Heart left ventricle (tissue), 16 donors: Measurements from ENCODE around the gene TENT4B. TPM values are rescaled to one million over a fixed set of nuclear protein-coding genes. Genes with fewer than 3 reads are reported as not detected.

Experiments used
- ATAC-seq, 4 donors: fragments of 200-7000 bp; cut with Tn5 transposase; one replicate each; pipeline ENCODE4 v1.9.1; 2020 to 2022; ENCODE audit warnings: moderate library complexity in 4 of 4, mild to moderate bottlenecking in 3 of 4, moderate number of reproducible peaks in 1 of 4
- DNase-seq, 5 donors: peaks; one replicate each; pipeline ENCODE4 v3.0.0-alpha.2; 2020
- H3K27ac ChIP-seq, 12 donors: fragments of 200-600 bp; sonication (generic) in 4 of 12; one replicate each; pipeline versions ENCODE4 v1.5.0 to v1.8.0; 2016 to 2022; ENCODE audit warnings: mild to moderate bottlenecking in 2 of 12
- H3K27me3 ChIP-seq, 9 donors: fragments of 200-600 bp; sonication (generic) in 2 of 9; one replicate each; pipeline versions ENCODE4 v1.5.1 to v1.8.0; 2016 to 2022; ENCODE audit warnings: mild to moderate bottlenecking in 3 of 9
- H3K36me3 ChIP-seq, 9 donors: fragments of 200-600 bp; sonication (generic) in 2 of 9; one replicate each; pipeline versions ENCODE4 v1.5.0 to v1.8.0; 2018 to 2022; ENCODE audit warnings: mild to moderate bottlenecking in 2 of 9
- H3K4me1 ChIP-seq, 12 donors: fragments of 200-600 bp; sonication (generic) in 4 of 12; one replicate each; pipeline versions ENCODE4 v1.5.0 to v1.8.0; 2016 to 2022; ENCODE audit warnings: mild to moderate bottlenecking in 3 of 12
- H3K4me3 ChIP-seq, 12 donors: fragments of 200-600 bp; sonication (generic) in 4 of 12; one replicate each; pipeline versions ENCODE4 v1.5.0 to v1.8.0; 2017 to 2022; ENCODE audit warnings: mild to moderate bottlenecking in 9 of 12, moderate library complexity in 4 of 12
- H3K9me3 ChIP-seq, 12 donors: fragments of 200-600 bp; sonication (generic) in 4 of 12; one replicate each; pipeline versions ENCODE4 v1.5.0 to v1.8.0; 2016 to 2022; ENCODE audit warnings: mild to moderate bottlenecking in 1 of 12
- CTCF ChIP-seq, 12 donors: fragments of 200-600 bp; sonication (generic) in 4 of 12; IDR thresholded peaks; one replicate each; pipeline versions ENCODE4 v1.5.0 to v1.8.0; 2018 to 2022; ENCODE audit warnings: antibody characterized with exemption in 12 of 12, mild to moderate bottlenecking in 5 of 12
- POLR2A ChIP-seq, 2 donors: fragments of 450-650 bp; IDR thresholded peaks; one replicate each; pipeline ENCODE4 v1.6.1; 2017; ENCODE audit warnings: antibody characterized with exemption in 2 of 2, mild to moderate bottlenecking in 2 of 2, moderate library complexity in 2 of 2
- WGBS, 4 donors: extraction: QIAGEN DNeasy Blood & Tissue Kit in 2 of 4; methylation state at CpG; one replicate each; pipeline versions ENCODE4 v1.1.5 to v1.1.7; 2013 to 2018; 5-methylcytosine and 5-hydroxymethylcytosine counted together
- intact Hi-C, 10 donors: fragments of 100-400 bp; cut with DNase I; formaldehyde crosslinking; loops; one replicate each; pipeline versions ENCODE4 v1.11.1 to v1.14.2; 2022
- polyA plus RNA-seq, 2 donors: library from polyadenylated mRNA; stranded (reverse); fragments of 200-250 nt; gene quantifications; one replicate each; pipeline ENCODE4 v1.2.3, GENCODE V29; 2013
- total RNA-seq, 9 donors: library from RNA; depleted of rRNA in 2 of 9; stranded (reverse); fragments of >200 nt in 2 of 9; fragmentation: NEBNext Ultra II Directional in 3 of 9; extraction: Animal tissue kit (Norgen Biotek cat#: 25700) in 3 of 9; gene quantifications; one replicate each; pipeline versions ENCODE4 v1.1.0 to v1.2.4, GENCODE V29; 2016 to 2023
- donor health status: ischemic (EF 13 %, LVEDD 7.1; RV severe dilation, severe dysfunction).
- donor health status: healthy with polysubstance abuse.
- donor health status: DM: no; HTN: yes; CAD: no.
- donor health status: DM: no; HTN: no; CAD: no.
- donor health status: ischemic (EF 25% LVEDD 6.9; RV normal size, moderate dysfunction).
- donor health status: ischemic (EF 25% LVEDD 5.7; RV mildly dilated, moderate dysfunction).
- donor health status: healthy.
- donor health status: DM: yes; HTN: yes; CAD: no.
- donor health status: ischemic (EF 35%, LVEDD 5.7; RV mildly dilated, moderate dysfunction).
- donor health status: nonischemic (EF 11% LVEDD 7.7; RV severe dilation, severe dysfunction).
- donor health status: DM: yes; HTN: yes; CAD: no.
- donor health status: PGD.
- donor health status: ischemic (EF 29% LVEDD 5.4; RV normal size, mild dysfunction).
- donor health status: nonischemic (EF 23%, LVEDD 6.1; RV moderate dilation, normal function).

TENT4B gene
- total and polyA plus RNA-seq, 11 donors = 2.2 to 8.8 (median 6.5) TPM

DNA sequence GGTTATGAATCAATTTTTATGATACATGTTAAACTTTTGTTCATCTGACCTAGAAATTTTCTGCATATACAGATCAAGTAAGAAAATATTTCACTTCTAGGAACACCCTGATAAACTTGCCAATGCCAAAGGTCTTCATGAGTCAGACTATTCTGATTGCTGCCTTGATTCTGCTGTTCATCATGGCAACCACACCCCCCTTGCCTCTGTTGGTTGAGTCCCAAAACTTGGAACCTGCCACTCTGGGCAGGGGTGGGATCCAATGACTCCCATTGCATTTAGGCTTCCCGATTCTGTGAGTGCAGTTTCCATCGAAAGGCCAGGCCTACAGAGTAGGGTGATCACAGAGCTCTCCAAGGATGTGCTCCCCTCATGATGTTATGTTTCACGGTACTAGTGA lies 15.8 kb upstream of the TENT4B start:
- Histone ChIP-seq H3K27me3 (no peaks in the 10 kb centered on the region), H3K4me1 (no peaks in the 10 kb centered on the region), H3K9me3 (no peaks in the 10 kb centered on the region), H3K27ac (no peak overlapping the region), H3K36me3 (no peaks in the 10 kb centered on the region), H3K4me3 (no peak overlapping the region)
- intact Hi-C loops = no loop called here
- ATAC-seq (no peak), DNase-seq (no peak)
- no peak for TF ChIP-seq CTCF (IDR thresholded peaks at IDR 0.05)
- no peak for TF ChIP-seq POLR2A (IDR thresholded peaks at IDR 0.05)
- 88 to 96% (median 92%) methylated on average over 3 of the region's 3 CpGs for WGBS, 4 donors

DNA sequence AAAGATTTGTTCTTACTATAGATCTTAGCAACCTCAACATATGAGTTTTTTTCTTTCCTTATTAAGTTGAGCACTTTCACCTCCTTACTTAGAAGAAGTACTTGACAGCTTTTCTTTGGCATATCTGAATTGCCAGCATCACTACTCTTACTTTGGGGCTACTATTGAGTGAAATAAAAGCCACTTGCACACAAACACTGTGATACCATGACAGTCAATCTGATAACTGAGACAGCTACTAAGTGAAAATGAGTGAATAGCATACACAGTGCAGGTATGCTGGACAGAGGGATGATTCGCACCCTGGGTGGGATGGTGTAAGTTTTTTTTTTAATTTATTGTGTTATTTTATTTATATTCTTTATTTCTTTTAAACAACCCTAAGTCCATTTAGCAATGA lies 13.5 kb upstream of the TENT4B start:
- ATAC-seq = no peak

DNA sequence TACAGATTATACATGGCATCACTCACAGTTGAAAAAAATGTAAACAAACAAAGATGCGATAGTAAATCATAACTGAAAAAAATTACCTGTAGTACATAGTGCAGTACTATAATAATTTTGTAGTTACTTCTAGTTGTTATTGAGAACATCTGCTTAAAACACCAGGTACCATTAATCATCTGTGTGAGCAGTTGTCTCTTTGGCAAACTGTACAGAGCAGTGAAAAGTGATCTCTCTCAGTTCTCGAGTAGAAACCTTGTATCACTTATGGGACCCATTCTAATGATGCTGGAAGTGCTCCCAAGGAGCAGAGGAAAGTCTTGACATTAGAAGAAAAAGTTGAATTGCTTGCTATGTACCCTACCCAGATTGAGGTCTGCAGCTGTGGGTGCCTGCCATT lies 8.9 kb upstream of the TENT4B start:
- H3K4me3 ChIP-seq = no peak overlapping the region
- intact Hi-C loops = no loop called here
- no peaks in the 10 kb centered on the region for H3K27me3 ChIP-seq
- no peaks in the 10 kb centered on the region for H3K36me3 ChIP-seq
- DNase-seq (no peak), ATAC-seq (no peak)
- TF ChIP-seq POLR2A (IDR thresholded peaks at IDR 0.05) = no peak
- TF ChIP-seq CTCF (IDR thresholded peaks at IDR 0.05) = no peak
- H3K27ac ChIP-seq = no peak overlapping the region
- no peaks in the 10 kb centered on the region for H3K4me1 ChIP-seq
- 68 to 87% (median 73%) methylated on average over 2 of the region's 2 CpGs for WGBS, 4 donors
- H3K9me3 ChIP-seq = no peaks in the 10 kb centered on the region

More for the DNA sequence above, 13.5 kb upstream of the TENT4B start:
- intact Hi-C loops = no loop called here
- Histone ChIP-seq H3K36me3 (no peaks in the 10 kb centered on the region), H3K9me3 (no peaks in the 10 kb centered on the region), H3K27ac (no peak overlapping the region), H3K27me3 (no peaks in the 10 kb centered on the region), H3K4me1 (no peaks in the 10 kb centered on the region), H3K4me3 (no peak overlapping the region)
- DNase-seq = no peak
- 90 to 94% (median 91%) methylated on average over 1 of the region's 1 CpG for WGBS, 4 donors
- TF ChIP-seq CTCF (IDR thresholded peaks at IDR 0.05) (no peak), POLR2A (IDR thresholded peaks at IDR 0.05) (no peak)

DNA sequence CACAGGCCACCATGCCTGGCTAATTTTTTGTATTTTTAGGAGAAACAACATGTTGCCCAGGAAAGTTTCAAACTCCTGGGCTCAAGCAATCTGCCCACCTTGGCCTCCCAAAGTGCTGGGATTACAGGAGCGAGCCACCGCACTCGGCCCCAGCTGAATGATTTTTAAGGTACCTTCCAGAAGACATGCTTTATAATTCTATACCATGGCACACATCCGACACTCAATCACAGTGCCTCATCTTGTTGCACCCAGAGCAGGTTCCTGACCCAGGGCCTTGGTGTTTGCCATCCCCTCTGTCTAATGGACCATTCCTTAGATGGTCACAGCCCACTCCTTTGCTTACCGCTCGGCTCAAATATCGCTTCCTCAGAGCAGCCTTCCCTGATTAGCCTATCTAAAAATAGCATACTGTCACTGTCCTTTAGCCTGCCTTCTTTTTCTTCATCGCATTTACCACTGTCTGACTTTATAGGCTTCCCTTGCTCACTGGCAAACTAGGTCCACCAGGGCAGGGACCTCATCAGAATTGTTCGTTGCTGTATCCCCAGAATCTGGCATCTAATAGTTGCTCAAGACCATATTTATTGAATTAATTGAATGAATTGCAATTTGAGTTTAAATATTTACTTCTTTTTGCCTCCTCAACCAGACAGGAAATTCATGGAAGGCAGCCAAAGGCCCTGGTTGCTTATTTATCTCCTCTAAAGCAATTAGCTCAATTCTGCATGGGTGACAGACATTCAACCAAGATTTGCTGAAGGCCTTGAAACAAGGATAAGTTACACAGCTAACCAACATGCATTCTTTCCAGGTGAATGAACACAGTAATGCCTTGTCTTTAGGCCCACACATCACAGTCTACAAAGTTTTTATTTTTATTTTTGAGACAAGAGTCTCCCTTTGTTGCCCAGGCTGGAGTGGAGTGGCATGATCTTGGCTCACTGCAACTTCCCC lies 6.3 kb upstream of the TENT4B start:
- Histone ChIP-seq H3K27me3 (no peaks in the 10 kb centered on the region), H3K4me1 (peaks cover 0 to under 1% (median 0%) of the 10 kb centered on the region in 12 donors), H3K9me3 (no peaks in the 10 kb centered on the region), H3K4me3 (no peak overlapping the region), H3K27ac (no peak overlapping the region), H3K36me3 (no peaks in the 10 kb centered on the region)
- no peak for ATAC-seq
- DNase-seq = no peak
- intact Hi-C loops = no loop called here
- 74 to 82% (median 75%) methylated on average over 9 of the region's 9 CpGs for WGBS, 4 donors
- TF ChIP-seq CTCF (IDR thresholded peaks at IDR 0.05) (no peak), POLR2A (IDR thresholded peaks at IDR 0.05) (no peak)
